ENCODE data around the gene HCST.
"Not testable (repeated sequence)": the region's sequence is repeated elsewhere in the genome, so short reads cannot be mapped to it uniquely, and the experiment has no call there.

The HCST gene

DNA sequence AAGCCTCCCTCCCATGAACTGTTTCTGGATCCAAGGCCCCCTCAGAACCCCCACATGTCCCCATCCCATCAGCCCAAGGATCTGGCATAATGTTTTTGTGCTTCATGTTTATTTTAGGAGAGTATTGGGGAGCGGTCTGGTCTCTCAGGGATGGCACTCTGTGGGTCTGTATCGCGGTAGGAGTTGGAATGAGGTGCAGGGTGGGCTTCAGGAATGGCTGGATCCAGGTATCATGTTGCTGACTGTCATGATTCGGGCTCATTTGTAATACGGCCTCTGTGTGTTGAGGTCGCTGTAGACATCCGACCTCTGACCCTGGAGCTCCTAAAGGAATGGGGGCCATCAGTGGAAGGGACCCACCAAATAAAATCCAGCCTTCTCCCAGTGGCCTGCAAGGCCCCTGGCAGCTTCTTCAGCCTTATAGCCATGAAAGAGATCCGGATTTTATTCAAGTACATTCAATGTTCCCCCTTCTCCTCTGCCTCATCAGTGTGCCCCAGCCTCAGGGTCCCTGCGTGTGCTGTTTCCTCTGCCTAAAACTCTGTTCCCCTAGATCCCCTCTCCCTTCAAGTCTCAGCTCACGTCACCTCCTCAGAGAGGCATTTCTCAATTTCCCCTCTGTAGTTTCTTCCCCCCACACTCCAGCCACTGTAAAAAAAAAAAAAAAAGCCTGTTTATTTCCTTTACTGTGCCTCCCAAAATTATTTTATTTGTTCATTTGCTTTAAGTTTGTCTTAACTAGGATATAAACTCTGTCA is 2.2 kb downstream of the HCST start:
- no peak for DNase-seq (ENCODE audit: low read depth)

DNA sequence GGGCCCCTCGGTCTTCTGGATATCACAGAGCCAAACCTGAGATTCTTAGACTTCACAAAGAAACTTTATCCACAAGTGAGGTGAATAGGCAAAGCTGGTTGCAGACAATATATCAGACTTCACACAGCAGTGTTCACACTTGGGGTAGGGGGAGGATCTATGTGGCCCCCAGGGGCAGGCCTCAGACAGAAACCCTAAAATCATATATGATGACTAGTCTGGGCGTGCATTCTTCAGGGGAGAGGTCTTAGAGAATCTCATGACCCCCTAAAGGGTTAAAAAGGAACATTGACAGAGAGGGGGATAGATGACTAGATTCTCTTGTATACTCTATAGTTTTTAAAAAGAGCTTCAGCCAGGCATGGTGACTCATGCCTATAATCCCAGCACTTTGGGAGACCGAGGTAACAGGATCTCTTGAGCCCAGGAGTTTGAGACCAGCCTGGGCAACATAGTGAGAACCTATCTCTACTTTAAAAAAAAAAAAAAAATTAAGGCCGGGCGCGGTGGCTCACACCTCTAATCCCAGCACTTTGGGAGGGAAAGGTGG is 2.9 kb downstream of the HCST start:
- DNase-seq (ENCODE audit: low read depth), result no peak

DNA sequence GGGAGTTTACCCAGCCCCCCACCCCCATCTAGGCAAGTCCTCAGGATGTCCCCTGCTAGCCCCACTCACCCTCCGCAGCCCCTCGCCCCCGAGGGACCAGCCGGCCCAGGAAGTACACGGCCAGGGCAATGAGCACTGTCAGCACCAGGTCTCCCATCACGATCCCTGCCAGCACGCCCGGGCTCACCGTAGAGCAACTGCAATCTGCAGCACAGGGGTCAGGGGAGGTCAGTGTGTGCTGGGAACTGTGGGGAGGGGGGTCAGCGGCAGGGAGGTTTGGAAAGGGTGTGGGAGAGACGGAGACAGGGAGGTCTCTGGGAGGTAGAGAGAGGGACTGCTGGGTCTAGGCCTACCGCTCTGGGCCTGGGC is 5.0 kb downstream of the HCST start:
- DNase-seq (ENCODE audit: low read depth), result no peak

DNA sequence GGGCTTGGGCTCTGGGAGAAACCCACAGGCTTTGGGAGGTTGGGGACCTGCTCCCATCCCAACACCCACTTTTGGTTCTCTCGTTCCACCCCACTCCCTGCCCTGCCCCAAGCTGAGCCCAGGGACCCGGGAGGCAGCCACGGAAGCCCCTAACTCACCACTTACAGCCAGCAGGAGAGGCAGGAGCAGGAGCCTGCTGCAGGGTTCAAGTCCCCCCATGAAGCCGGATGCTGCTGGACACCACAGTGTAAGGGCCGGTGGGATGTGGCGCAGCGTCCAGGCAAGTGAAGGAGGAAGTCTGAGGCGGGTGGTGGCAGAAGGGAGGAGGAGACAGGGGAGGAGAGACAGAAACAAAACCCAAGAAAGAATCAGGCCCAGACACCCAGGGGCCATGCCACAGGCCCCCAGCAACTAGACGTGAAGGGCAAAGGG is 5.7 kb downstream of the HCST start, which contains the start of gene TYROBP:
TSS of gene TYROBP (minus strand) at position 286 of the 432 bp plus-strand sequence. CDS start at position 219, 67 bp downstream.
- no peak for DNase-seq (ENCODE audit: low read depth)

DNA sequence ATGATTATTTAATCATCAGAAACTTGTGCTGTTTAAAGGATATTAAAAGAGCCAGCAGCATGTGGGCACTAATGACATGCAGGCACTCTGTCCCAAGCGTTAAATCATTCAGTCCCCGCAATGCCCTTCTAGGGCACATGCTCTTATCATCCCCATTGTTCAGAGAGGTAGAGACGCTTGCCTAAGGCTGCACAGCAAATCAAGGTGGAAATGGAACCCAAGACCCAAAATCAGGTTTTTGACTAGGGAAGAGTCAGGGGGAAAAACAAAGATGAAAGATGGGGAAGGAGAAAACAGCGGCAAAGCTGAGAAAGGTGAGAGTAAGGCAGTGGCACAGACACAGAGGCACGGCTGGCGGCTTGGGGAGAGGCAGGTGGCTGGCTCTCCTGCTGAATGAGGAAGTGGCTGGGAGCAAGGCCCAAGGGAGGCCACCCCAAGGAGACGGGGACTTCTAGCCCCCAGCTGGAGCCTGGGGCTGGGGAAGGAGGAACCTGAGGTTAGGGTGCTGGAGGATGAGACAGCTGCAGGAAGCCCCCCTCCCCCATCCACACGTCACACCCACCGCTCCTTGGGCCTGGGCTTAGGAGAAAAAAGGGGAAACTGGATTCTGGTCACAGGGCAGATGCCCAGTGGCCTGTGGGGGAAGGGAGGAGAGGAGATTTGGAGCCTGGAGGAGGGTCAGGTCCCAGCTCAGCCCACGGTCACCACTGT is 6.8 kb downstream of the HCST start:
- DNase-seq (ENCODE audit: low read depth), result no peak

DNA sequence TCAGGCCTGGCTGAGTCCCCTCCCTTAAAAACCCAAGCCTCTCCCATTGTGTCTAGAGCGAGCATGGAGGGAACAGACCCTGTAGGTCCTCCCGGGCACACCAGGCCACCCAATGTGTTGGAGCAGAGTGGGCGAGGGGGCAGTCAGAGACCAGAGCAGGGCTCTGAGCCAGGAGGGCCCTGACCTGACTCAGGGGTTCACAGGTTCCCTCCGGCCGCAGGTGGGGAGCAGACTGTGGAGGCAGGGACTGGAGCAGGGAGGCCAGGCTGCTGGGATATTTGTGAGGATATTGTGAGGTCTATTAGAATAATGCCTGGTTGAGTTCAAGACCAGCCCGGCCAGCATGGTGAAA is 7.3 kb downstream of the HCST start:
- no peak for DNase-seq (ENCODE audit: low read depth)

DNA sequence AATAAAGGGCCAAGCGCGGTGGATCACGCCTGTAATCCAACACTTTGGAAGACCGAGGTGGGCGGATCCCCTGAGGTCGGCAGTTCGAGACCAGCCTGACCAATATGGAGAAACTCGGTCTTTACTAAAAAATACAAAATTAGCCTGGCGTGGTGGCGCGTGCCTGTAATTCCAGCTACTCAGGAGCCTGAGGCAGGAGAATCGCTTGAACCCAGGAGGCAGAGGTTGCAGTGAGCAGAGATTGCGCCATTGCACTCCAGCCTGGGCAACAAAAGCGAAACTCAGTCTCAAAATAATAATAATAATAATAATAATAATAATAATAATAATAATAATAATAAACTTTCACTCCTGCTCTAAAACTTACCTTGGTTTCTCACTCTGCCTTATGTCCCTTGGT is 8.0 kb downstream of the HCST start:
- DNase-seq (ENCODE audit: low read depth), result not testable (repeated sequence)

DNA sequence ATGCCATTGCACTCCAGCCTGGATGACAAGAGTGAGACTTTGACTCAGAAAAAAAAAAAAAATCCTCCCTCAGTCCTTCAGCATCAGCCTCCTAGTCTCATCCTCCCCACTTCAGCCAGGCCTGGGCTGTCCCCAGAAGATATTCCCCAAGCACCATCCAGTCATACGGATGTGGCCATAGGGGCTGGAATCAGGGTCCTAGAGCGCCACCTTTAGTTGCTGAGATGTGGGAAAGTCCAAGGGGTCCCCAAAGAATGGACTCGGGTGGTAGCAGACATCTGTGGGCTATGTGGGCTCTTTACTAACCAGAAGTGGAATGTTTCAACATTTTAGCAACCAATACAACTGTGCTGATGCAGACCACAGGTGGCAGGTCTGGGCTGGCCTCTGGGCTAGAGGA is 8.8 kb downstream of the HCST start:
- no peak for DNase-seq (ENCODE audit: low read depth)

DNA sequence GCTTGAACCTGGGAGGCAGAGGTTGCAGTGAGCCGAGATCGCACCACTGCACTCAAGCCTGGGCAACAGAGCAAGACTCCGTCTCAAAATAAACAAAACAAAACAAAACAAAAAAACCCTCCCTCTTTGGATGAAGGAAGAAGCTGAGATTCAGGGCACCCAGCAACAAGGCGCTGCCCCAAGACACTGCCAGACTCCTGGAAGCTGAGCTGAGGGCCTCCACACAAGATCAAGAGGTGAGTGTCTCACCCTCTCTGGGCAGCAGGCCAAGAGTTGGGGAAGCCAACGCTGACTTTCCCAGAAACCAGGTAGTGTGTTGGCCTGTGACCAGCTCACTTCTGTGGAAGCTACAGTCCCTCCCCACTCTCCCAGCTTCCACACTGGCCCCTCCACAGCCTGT is 9.5 kb downstream of the HCST start:
- DNase-seq (ENCODE audit: low read depth), result no peak

DNA sequence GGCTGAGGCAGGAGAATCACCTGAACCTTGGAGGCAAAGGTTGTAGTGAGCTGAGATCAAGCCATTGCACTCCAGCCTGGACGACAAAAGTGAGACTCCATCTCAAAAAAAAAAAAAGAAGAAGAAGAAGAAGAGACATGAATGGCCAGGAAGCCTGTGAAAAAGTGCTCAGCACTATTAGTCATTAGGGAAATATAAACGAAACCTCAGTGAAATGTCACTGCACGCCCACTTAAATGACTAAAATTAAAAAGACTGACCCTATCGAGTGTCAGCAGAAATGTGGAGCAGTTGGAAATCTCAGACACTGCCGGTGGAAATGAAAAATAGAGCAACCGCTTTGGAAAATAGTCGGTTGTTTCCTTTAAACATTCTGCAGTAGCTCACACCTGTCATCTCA is 11.3 kb downstream of the HCST start:
- no peak for DNase-seq (ENCODE audit: low read depth)

DNA sequence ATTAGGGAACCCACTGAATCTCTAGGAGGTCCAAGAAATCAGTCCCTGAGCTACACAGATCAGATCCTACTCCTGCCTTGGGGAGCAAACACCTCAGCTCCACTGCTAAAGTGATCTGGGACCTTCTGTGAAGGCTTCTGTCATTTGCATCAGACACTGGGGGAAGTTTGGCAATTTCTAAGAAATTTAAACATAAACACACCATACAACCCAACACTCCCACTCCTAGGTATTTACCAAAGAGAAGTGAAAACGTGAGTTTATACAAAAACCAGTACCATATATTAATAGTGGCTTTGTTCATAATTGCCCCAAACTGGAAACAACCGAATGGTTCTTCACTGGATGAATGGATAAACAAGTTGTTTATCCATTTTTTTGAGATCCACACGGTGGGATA is 13.1 kb downstream of the HCST start:
- no peak for DNase-seq (ENCODE audit: low read depth)

DNA sequence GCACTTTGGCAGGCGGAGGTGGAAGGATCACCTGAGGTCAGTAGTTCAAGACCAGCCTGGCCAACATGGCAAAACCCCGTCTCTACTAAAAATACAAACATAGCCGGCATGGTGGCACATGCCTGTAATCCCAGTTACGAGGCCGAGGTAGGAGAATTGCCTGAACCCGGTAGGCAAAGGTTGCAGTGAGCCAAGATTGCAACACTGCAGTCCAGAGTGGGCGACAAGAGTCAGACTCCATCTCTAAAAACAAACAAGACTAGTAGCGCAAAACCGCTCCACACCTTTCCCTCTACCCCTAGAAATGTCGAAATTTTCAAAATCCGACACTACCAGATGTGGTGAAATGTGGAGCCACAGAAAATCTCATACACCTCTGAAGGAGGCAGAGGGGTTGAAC is 17.0 kb downstream of the HCST start:
- no peak for DNase-seq (ENCODE audit: low read depth)

DNA sequence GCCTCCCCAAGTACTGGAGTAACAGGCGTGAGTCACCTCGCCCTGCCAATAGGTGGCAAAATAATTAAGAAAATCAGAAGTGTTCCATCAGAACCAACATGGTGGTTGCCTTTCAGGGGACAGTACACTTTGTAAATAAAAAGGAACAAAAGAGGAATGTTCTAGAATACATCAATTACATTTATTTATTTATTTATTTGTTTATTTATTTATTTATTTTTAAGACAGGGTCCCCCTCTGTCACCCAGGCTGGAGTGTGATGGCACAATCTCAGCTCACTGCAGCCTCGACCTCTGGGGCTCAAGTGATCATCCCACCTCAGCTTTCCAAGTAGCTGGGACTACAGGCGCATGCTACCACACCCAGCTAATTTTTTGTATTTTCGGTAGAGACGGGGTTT is 18.7 kb downstream of the HCST start:
- no peak for DNase-seq (ENCODE audit: low read depth)

DNA sequence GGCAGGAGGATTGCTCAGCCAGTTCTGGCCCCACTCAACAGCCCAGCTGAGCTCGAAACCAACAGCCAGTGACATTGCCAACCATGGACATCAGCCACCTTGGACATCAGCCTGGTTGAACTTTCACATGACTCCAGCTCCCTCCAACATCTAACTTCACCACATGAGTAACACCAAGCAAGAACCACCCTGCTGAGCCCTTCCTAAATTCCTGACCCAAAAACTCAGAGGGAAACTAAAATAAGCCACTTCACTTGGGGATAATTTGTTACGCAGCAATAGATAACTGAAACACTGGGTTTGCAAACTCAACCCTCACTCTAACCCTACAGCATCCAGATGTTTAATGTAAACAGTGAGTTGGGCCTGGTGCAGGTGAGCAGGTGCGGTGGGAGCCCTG is 23.2 kb downstream of the HCST start:
- no peak for DNase-seq (ENCODE audit: low read depth)

DNA sequence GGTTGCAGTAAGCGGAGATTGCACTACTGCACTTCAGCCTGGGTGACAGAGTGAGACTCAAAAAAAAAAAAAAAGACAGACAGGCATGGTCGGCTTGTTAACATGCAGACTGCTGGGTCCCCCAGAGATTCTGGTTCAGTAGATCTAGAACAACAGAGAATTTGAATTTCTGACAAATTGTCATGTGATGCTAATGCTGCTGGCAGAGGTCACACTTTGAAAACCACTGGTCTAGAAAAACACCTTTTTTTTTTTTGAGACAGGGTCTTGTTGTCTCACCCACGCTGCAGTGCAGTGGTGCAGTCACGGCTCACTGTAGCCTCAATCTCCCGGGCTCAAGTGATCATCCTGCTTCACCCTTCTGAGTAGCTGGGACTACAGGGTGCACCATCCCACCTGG is 26.2 kb downstream of the HCST start:
- no peak for DNase-seq (ENCODE audit: low read depth)

DNA sequence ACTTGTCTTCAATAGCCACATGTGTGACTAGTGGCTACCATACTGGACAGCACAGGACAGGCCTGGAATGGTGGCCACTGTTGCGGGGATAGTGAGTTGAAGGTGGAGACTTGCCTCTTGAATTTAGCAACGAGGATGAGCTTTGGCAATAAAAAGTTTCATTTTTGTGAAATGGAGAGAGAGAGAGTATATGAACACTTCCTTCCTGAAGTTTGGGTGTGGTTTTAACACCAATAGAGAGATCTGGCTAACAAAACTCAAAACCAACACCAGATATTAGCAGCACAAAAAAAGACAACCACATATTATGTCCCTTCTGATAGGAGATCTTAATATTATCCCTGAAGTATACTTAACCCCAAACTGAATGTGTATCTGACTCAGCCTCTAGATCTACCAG is 27.5 kb downstream of the HCST start:
- DNase-seq (ENCODE audit: low read depth), result no peak

DNA sequence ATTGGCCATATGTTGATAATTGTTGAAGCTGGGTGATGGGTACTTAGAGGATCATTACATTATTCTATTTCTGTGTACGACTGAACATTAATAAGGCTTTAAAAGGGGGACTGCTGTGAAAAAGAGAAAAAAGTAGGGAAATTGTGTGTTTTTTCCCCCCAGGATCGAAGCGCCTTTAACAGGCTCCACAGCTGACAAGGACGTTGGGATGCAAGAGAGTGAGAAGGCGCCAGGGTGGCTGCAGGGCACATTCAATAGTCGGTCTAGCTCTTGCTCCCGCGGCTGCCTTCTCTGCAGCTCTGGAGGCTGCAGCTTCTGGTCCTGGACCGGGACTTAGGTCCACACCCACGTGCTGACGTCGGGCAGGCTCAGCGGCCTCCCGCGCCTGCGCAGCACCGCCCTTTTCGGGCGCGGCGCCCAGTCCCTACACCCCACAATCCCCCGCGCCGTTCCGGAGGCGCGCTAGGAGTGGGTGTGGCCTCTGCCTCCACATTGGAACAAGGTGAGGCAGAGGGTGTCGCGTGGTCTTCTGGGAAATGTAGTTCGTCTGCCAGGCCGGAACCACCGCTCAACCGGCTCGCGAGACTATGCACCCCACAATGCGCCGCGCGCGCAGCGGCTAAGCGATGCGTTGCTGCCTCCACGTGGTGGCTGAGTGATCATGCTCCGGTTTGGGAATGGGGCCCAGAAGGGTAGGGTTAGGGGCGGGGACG is 29.0 kb downstream of the HCST start:
- DNase-seq (ENCODE audit: low read depth), result peak; percentile 100

DNA sequence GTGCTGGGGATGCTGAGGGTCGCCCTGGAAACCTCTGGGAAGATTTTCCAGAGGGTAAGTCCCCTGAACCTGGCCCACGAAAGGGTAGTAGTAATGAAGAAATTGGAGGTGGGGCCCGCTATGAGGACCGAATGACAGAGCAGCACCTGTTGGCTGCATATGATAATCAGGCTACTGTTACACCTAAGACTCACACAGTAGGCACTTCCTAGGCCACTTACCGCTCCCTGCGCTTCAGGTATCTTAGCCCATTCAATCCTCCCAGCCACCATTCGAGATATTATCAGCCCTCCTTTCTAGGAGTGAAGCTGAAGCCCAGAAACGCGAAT is 29.5 kb downstream of the HCST start:
- no peak for DNase-seq (ENCODE audit: low read depth)

DNA sequence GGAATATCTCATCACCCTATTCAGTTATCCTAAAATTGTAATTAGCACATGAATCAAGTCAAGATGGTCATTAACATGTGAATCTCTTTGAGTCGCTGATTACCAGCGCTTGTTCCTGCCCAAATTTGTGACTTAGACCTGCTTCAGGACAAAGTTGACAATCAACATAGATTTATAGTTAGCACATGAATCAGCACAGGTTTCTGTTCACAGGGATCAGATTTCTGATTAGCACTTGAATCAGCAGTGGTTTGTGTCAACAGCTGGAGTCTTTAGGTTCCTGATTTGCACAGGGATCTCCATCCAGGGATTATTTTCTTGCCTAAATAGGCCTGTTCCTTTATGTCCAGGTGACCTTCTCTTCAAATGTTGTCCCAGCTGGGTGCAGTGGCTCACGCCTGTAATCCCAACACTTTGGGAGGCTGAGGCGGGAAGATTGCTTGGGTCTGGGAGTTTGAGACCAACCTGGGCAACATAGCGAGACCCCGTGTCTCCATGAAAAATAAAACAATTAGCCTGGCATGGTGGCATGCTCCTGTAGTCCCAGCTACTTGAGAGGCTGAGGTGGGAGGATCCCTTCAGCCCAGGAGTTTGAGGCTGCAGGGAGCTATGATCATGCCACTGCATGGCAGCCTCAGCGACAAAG is 30.1 kb downstream of the HCST start:
- DNase-seq (ENCODE audit: low read depth), result no peak

DNA sequence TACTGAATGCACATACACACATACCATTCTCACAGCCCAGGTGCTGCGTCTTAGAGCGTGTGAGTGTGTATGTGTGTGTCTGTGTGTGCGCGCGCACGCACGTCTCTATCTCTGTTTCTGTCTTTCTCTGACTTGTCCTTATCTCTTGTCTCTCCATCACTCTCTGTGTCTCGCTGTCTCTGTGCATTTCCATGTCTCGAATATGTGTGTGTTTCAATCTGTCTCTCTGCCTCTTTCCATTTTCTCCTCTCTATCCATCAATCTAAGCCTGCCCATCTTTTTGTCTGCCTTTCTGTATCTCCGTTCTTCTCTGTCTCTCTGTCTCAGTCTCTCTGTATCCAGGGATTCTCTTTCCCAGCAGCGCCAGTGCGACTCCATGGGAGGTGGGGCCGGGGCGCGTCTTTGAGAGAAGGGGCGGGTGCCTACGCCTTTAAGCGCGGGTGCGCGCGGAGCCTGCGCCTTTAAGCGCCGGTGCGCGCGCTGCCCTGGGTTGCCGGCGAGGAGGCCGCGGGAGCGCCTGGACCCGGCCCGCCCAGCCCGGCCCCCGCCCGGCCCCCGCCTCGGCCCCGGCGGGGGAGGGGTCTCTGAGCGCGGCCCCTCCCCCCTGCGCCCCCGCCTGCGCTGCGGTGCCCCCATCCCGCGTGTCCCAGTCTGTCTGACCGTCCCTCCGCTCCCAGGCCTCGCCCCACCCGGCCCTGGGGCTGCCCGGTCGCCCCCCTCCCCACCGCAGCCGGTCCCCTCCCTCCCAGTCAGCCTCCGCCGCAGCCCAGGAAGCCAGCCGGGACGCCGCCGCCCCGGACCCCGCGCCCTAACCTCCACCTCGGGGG is 33.8 kb downstream of the HCST start, which contains the start of gene LRFN3:
TSS of gene LRFN3 (plus strand) at position 464 of the 827 bp plus-strand sequence. CDS start 3,052 bp downstream, outside the sequence.
- peak; percentile 17 for DNase-seq (ENCODE audit: low read depth)

DNA sequence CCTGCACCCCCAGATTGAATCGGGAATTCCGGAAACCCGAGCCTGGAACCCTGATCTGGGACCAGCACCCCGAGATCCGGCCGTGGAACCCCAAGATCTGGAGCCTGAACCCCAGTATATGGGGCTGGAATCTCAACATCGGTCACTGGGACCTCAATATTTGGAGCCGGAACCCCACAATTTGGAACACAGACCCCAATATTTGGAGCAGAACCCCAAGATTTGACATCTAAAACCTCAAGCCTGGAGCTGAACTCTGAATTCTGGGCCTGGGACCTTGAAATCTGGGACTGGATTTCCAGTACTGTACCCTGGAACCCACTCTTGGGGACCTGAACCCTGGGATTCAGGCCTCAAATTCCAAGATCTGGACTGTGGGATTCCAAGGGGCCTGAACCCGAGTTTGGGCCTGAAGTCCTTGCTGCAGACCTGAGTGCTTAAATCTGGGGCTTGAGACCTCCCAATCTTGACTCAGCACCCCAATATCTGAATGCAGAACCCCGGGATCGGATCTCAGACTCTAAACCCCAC is 34.5 kb downstream of the HCST start:
- no peak for DNase-seq (ENCODE audit: low read depth)

Data from T-helper 22 cell (primary cell).